A549 (cell line): Measurements from ENCODE around the gene CD8B.

Experiments used
- CHD2 ChIP-seq: fragments of 150-350 bp; IDR thresholded peaks from 2 replicates; pipeline ENCODE4 v1.6.1; 2014; ENCODE audit warnings: low read length; ENCODE audit not compliant: partially characterized antibody
- CTCF ChIP-seq: fragments of >200 bp; sonication (Bioruptor Twin); formaldehyde crosslinking; IDR thresholded peaks from 3 replicates; pipeline ENCODE4 v1.5.1; 2016
- HDAC2 ChIP-seq: fragments of 200-600 bp; sonication (generic); IDR thresholded peaks from 2 replicates; pipeline ENCODE4 v1.6.1; 2016
- KDM5A ChIP-seq: fragments of 200-600 bp; sonication (generic); IDR thresholded peaks from 2 replicates; pipeline ENCODE4 v1.6.1; 2016; ENCODE audit warnings: antibody characterized with exemption, mild to moderate bottlenecking
- POLR2A ChIP-seq: IDR thresholded peaks from 2 replicates; pipeline ENCODE4 v1.6.1; 2012; ENCODE audit warnings: mild to moderate bottlenecking, low read length
- RFX5 ChIP-seq: fragments of 450-650 bp; IDR thresholded peaks from 2 replicates; pipeline ENCODE4 v1.7.1; 2014; ENCODE audit warnings: antibody characterized with exemption, mild to moderate bottlenecking, moderate library complexity
- ZC3H11A ChIP-seq: fragments of 450-650 bp; IDR thresholded peaks from 2 replicates; pipeline ENCODE4 v1.6.1; 2014; ENCODE audit warnings: antibody characterized with exemption, mild to moderate bottlenecking

GRCh38 chr2:86783615-86784339 is 77.9 kb downstream of the CD8B start:
- TF ChIP-seq RFX5 (no peak), HDAC2 (no peak), POLR2A (no peak), ZC3H11A (no peak), KDM5A (no peak), CHD2 (no peak), CTCF (no peak)
